Upper lobe of left lung (tissue), 4 donors: Measurements from ENCODE around the gene PRKG1.

Experiments
- POLR2AphosphoS5 ChIP-seq, 2 donors: sonication (generic); formaldehyde crosslinking; IDR thresholded peaks; one replicate each; pipeline ENCODE4 v1.5.1; 2017; ENCODE audit warnings: antibody characterized with exemption in 2 of 2
- TF ChIP-seq, protein P1 (sequence below), 6 experiments: fragments of 450-650 bp in 4 of 6; fragments of 200-600 bp in 2 of 6; sonication (generic) in 2 of 6; IDR thresholded peaks; one replicate each; pipeline ENCODE4 v1.5.1; 2016 to 2019; ENCODE audit warnings: antibody characterized with exemption in 6 of 6

DNA sequence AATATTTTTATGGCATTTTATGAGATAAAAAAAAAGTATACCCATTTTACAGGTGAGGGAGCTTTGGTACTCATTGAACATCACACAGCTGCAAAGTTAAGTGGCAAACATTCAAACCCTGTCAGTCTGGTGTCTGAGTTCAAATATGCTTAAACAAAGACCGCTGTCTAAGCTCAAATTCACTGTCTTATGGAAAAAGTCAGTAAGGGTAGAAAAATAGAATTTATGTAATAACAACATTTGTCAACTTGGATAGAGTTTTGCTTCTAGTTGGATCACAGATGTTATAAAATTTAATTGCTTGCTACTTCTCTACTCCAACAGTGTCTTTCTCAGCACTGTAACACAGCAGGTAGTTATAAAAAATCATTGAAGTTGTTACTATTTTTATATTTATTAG is 786.8 kb downstream of the PRKG1 start:
- TF ChIP-seq, protein P1, sequence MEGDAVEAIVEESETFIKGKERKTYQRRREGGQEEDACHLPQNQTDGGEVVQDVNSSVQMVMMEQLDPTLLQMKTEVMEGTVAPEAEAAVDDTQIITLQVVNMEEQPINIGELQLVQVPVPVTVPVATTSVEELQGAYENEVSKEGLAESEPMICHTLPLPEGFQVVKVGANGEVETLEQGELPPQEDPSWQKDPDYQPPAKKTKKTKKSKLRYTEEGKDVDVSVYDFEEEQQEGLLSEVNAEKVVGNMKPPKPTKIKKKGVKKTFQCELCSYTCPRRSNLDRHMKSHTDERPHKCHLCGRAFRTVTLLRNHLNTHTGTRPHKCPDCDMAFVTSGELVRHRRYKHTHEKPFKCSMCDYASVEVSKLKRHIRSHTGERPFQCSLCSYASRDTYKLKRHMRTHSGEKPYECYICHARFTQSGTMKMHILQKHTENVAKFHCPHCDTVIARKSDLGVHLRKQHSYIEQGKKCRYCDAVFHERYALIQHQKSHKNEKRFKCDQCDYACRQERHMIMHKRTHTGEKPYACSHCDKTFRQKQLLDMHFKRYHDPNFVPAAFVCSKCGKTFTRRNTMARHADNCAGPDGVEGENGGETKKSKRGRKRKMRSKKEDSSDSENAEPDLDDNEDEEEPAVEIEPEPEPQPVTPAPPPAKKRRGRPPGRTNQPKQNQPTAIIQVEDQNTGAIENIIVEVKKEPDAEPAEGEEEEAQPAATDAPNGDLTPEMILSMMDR (IDR thresholded peaks at IDR 0.05), result no peak
- TF ChIP-seq POLR2AphosphoS5 (IDR thresholded peaks at IDR 0.05), result no peak
